Hepatocyte (in vitro differentiated cells): Measurements from ENCODE around the gene DPY19L2.
"Not testable (repeated sequence)": the region's sequence is repeated elsewhere in the genome, so short reads cannot be mapped to it uniquely, and the experiment has no call there.

ENCODE experiments used
- CTCF ChIP-seq: fragments of 200-600 bp; sonication (generic); IDR thresholded peaks from 2 replicates; pipeline ENCODE4 v1.5.1; 2016; ENCODE audit warnings: antibody characterized with exemption, mild to moderate bottlenecking; ENCODE audit not compliant: poor library complexity
- EZH2 ChIP-seq: fragments of 200-600 bp; sonication (generic); IDR thresholded peaks from 2 replicates; pipeline ENCODE4 v1.6.1; 2016; ENCODE audit warnings: antibody characterized with exemption, mild to moderate bottlenecking, borderline replicate concordance
- EZH2phosphoT487 ChIP-seq: fragments of 200-600 bp; sonication (generic); IDR thresholded peaks from one replicate; pipeline ENCODE4 v1.6.1; 2018; ENCODE audit warnings: antibody characterized with exemption, mild to moderate bottlenecking, low read depth, moderate library complexity; ENCODE audit not compliant: unreplicated experiment, severe bottlenecking

DNA sequence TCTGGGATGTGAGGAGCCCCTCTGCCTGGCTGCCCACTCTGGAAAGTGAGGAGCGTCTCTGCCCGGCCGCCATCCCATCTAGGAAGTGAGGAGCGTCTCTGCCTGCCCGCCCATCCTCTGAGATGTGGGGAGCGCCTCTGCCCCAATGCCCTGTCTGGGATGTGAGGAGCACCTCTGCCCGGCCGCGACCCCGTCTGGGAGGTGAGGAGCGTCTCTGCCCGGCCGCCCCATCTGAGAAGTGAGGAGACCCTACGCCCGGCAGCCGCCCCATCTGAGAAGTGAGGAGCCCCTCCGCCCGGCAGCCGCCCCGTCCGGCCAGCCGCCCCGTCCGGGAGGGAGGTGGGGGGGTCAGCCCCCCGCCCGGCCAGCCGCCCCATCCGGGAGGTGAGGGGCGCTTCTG, 18.3 kb upstream of the DPY19L2 start:
- TF ChIP-seq CTCF, EZH2, EZH2phosphoT487: not testable (repeated sequence)
